K562 (cell line): ENCODE data around the gene PXK. TPM values are rescaled to one million over a fixed set of nuclear protein-coding genes. Genes with fewer than 3 reads are reported as not detected.

Experiments used
- ATAC-seq: fragments of 200-7000 bp; cut with Tn5 transposase; 3 replicates; pipeline ENCODE4 v1.9.1; 2020; ENCODE audit warnings: moderate library complexity
- BruUV-seq: library from RNA; stranded (reverse); fragments of 400-500 nt; replicated peaks from 2 replicates; lab custom pipeline; 2021; lab: Mats Ljungman, UMichigan
- CTCF ChIA-PET: fragments of 300-600 bp; formaldehyde crosslinking; extraction: SDS; loops from one replicate; lab custom pipeline; 2021; ENCODE audit warnings: low intra/inter-chr PET ratio; lab: Yijun Ruan, JAX
- POLR2A ChIA-PET: fragments of 300-600, 350-650 bp; sonication (Branson Sonifier 250); formaldehyde crosslinking; extraction: SDS; loops from one replicate; lab custom pipeline; 2021; ENCODE audit warnings: antibody characterized with exemption, inconsistent platforms; lab: Yijun Ruan, JAX
- DNase-seq, 4 experiments: peaks; one replicate each; pipeline versions ENCODE4 v3.0.0 to v3.0.0-alpha.2; 2011 to 2018; ENCODE audit warnings: low spot score in 3 of 4, mixed read lengths in 3 of 4; ENCODE audit errors: extremely low read depth in 1 of 4
- FAIRE-seq: peaks from 2 replicates; lab custom pipeline; 2011; peaks lifted over from hg19 to GRCh38; lab: Jason Lieb, UNC
- H2AFZ ChIP-seq: 2 replicates; pipeline ENCODE4 v1.6.0; 2011; ENCODE audit warnings: low read depth, low read length, control low read depth, inconsistent platforms
- H3K27ac ChIP-seq: fragments of 200-600 bp; 3 replicates; pipeline ENCODE4 v1.8.0; 2011; ENCODE audit warnings: low read depth, mild to moderate bottlenecking, control low read depth, inconsistent platforms, low read length, moderate library complexity, mixed read lengths; ENCODE audit errors: extremely low read depth
- H3K27me3 ChIP-seq, 2 experiments: fragments of 300-600 bp in 1 of 2; 2 replicates in 1 of 2; 3 replicates in 1 of 2; pipeline versions ENCODE4 v1.6.0 to v1.8.0; 2011; ENCODE audit warnings: inconsistent platforms in 2 of 2, low read length in 2 of 2, mild to moderate bottlenecking in 1 of 2, mixed read lengths in 1 of 2, moderate library complexity in 1 of 2; ENCODE audit not compliant: control insufficient read depth in 2 of 2, insufficient read depth in 2 of 2
- H3K36me3 ChIP-seq: fragments of 300-600 bp; 3 replicates; pipeline ENCODE4 v1.8.0; 2011; ENCODE audit warnings: mild to moderate bottlenecking, low read length, inconsistent platforms; ENCODE audit not compliant: control insufficient read depth, insufficient read depth
- H3K4me1 ChIP-seq, 2 experiments: fragments of 200-600 bp in 1 of 2; replicated peaks in 1 of 2; 2 replicates in 1 of 2; 3 replicates in 1 of 2; pipeline versions ENCODE4 v1.5.1 to v1.8.0; 2011; ENCODE audit warnings: inconsistent platforms in 2 of 2, low read length in 2 of 2, mild to moderate bottlenecking in 1 of 2, mixed read lengths in 1 of 2, moderate library complexity in 1 of 2; ENCODE audit not compliant: control insufficient read depth in 2 of 2, insufficient read depth in 2 of 2
- H3K4me2 ChIP-seq: 2 replicates; pipeline ENCODE4 v1.6.1; 2011; ENCODE audit warnings: low read length, control low read depth, inconsistent platforms, mixed read lengths; ENCODE audit not compliant: insufficient read depth
- H3K4me3 ChIP-seq: fragments of 200-600 bp; sonication (generic), shearing (Covaris generic); 2 replicates; pipeline ENCODE4 v1.5.1; 2016; ENCODE audit warnings: control low read depth, inconsistent platforms
- H3K79me2 ChIP-seq: fragments of 200-600 bp; 3 replicates; pipeline ENCODE4 v1.8.0; 2011; ENCODE audit warnings: low read length, inconsistent platforms; ENCODE audit not compliant: control insufficient read depth, insufficient read depth
- H3K9ac ChIP-seq, 2 experiments: 2 replicates each; pipeline versions ENCODE4 v1.6.0 to v1.6.1; 2011; ENCODE audit warnings: low read depth in 2 of 2, low read length in 2 of 2, control low read depth in 1 of 2, inconsistent platforms in 1 of 2, mild to moderate bottlenecking in 1 of 2, mixed read lengths in 1 of 2; ENCODE audit not compliant: insufficient read depth in 1 of 2
- H3K9me1 ChIP-seq: one replicate; pipeline ENCODE4 v1.6.0; 2011; ENCODE audit warnings: inconsistent platforms, mild to moderate bottlenecking, low read length, moderate library complexity; ENCODE audit not compliant: control insufficient read depth, insufficient read depth
- H3K9me3 ChIP-seq: replicated peaks from 2 replicates; pipeline ENCODE4 v1.5.1; 2011; ENCODE audit warnings: low read depth, low read length, inconsistent platforms; ENCODE audit not compliant: control insufficient read depth, insufficient read depth
- H4K20me1 ChIP-seq: replicated peaks from 2 replicates; pipeline ENCODE4 v1.6.1; 2011; ENCODE audit warnings: low read length, inconsistent platforms, mixed read lengths; ENCODE audit not compliant: control insufficient read depth, insufficient read depth
- CUX1 ChIP-seq: fragments of 200-800 bp; sonication (Bioruptor generic); IDR thresholded peaks from 2 replicates; pipeline ENCODE4 v1.6.1; 2016; ENCODE audit warnings: missing genetic modification characterization, missing compliant biosample characterization
- EZH2 ChIP-seq: IDR thresholded peaks from 2 replicates; pipeline ENCODE4 v1.6.1; 2012; ENCODE audit warnings: low read depth, mild to moderate bottlenecking, inconsistent platforms, low read length, borderline replicate concordance
- ILK ChIP-seq: fragments of 450-650 bp; IDR thresholded peaks from 2 replicates; pipeline ENCODE4 v1.6.1; 2016; ENCODE audit warnings: missing genetic modification characterization, low read depth, mild to moderate bottlenecking, missing compliant biosample characterization, moderate library complexity, borderline replicate concordance
- JUNB ChIP-seq: fragments of 450-650 bp; formaldehyde crosslinking; conservative IDR thresholded peaks from 2 replicates; pipeline ENCODE4 v1.4.0; 2020; ENCODE audit warnings: mild to moderate bottlenecking
- NCOA4 ChIP-seq: fragments of 450-650 bp; IDR thresholded peaks from 2 replicates; pipeline ENCODE4 v1.6.1; 2018; ENCODE audit warnings: mild to moderate bottlenecking; ENCODE audit not compliant: partially characterized antibody
- NCOR1 ChIP-seq: fragments of 450-650 bp; IDR thresholded peaks from 2 replicates; pipeline ENCODE4 v1.6.1; 2016; ENCODE audit warnings: mild to moderate bottlenecking, moderate library complexity
- RFX7 ChIP-seq: fragments of 250-450 bp; sonication (Bioruptor Pico); IDR thresholded peaks from 2 replicates; pipeline ENCODE4 v1.5.1; 2021; ENCODE audit warnings: mild to moderate bottlenecking
- SUPT5H ChIP-seq: fragments of 450-650 bp; IDR thresholded peaks from 2 replicates; pipeline ENCODE4 v1.6.1; 2016
- TAL1 ChIP-seq: fragments of 450-650 bp; IDR thresholded peaks from 2 replicates; pipeline ENCODE4 v1.6.1; 2016; ENCODE audit warnings: mild to moderate bottlenecking
- TFAM ChIP-seq: fragments of 250-450 bp; sonication (Bioruptor Pico); conservative IDR thresholded peaks from 2 replicates; pipeline ENCODE4 v1.5.0; 2021; ENCODE audit warnings: mild to moderate bottlenecking, moderate library complexity
- TOE1 ChIP-seq, 2 experiments: fragments of 450-650 bp in 1 of 2; sonication (generic) in 1 of 2; formaldehyde crosslinking in 1 of 2; IDR thresholded peaks; 2 replicates each; pipeline versions ENCODE4 v1.7.1 to v1.8.0; 2016 to 2022; ENCODE audit warnings: borderline replicate concordance in 2 of 2, mild to moderate bottlenecking in 2 of 2, antibody characterized with exemption in 1 of 2, inconsistent platforms in 1 of 2, low read depth in 1 of 2, missing genetic modification reagents in 1 of 2, moderate library complexity in 1 of 2
- XRCC5 ChIP-seq: fragments of 200-400 bp; formaldehyde crosslinking; IDR thresholded peaks from 2 replicates; pipeline ENCODE4 v1.6.1; 2017; ENCODE audit warnings: low read depth, mild to moderate bottlenecking, low read length
- WGBS: fragments of 100-300 bp; shearing (Covaris generic); methylation state at CpG from one replicate; pipeline ENCODE4 v1.1.6; 2016; ENCODE audit warnings: low coverage, mixed read lengths; ENCODE audit not compliant: insufficient coverage; ENCODE audit errors: missing lambda C conversion rate; 5-methylcytosine and 5-hydroxymethylcytosine counted together
- in situ Hi-C: fragments of 300-500 bp; cut with MboI; formaldehyde crosslinking; loops from 4 replicates; pipeline ENCODE4 v1.15.0; 2018; ENCODE audit warnings: inconsistent platforms, mixed read lengths
- intact Hi-C: fragments of 100-400 bp; cut with micrococcal nuclease; formaldehyde crosslinking; loops from 2 replicates; pipeline ENCODE4 v1.14.2; 2022
- polyA plus RNA-seq, 8 experiments: library from polyadenylated mRNA; depleted of rRNA in 4 of 8; stranded (reverse) in 5 of 8; unstranded in 3 of 8; fragments of >200 nt; fragmentation: Nextera tagmentation in 2 of 8; fragmentation: Illumina TruSeq in 1 of 8; extraction: Ambion mirVana in 2 of 8; extraction: Trizol in 1 of 8; gene quantifications; 2 replicates each; pipeline versions ENCODE4 v1.2.1 to v1.2.3, GENCODE V29; 2011 to 2014; ENCODE audit warnings: inconsistent platforms in 1 of 8, missing spikeins in 1 of 8
- total RNA-seq, 7 experiments: library from RNA; depleted of rRNA in 6 of 7; stranded (reverse); fragments of >200 nt in 6 of 7; fragmentation: Illumina TruSeq in 2 of 7; extraction: Trizol in 2 of 7; gene quantifications; 2 replicates each; pipeline versions ENCODE4 v1.2.1 to v1.2.3, GENCODE V29; 2011 to 2021; ENCODE audit warnings: low replicate concordance in 1 of 7
- TF ChIP-seq, protein P1 (sequence below): fragments of 250-450 bp; sonication (Bioruptor Pico); IDR thresholded peaks from 2 replicates; pipeline ENCODE4 v1.4.0; 2020; ENCODE audit warnings: borderline replicate concordance

PXK gene
- total and polyA plus RNA-seq, 9 of the 15 experiments (the other 6 are each of a cell fraction or from before 2014, with no cell fraction given): 3.3 to 19.9 (median 11.3) TPM

GRCh38 chr3:58377168-58377567 lies 44.5 kb downstream of the PXK start:
- ChIA-PET CTCF (no interaction called here), POLR2A (interaction anchor here (1.0 kb wide), 1 partner anchor 15 kb away, joined by 3 read pairs; no protein-coding TSS in a partner anchor)
- Histone ChIP-seq H3K79me2 (no peaks in the 10 kb centered on the region), H2AFZ (no peak overlapping the region), H3K9me1 (no peaks in the 10 kb centered on the region), H3K9ac (no peak overlapping the region), H3K9me3 (no peaks in the 10 kb centered on the region), H3K27me3 (no peaks in the 10 kb centered on the region), H3K36me3 (no peaks in the 10 kb centered on the region)
- in situ Hi-C loops: no loop called here
- BruUV-seq: no TSS peak
- no peak for DNase-seq
- TF ChIP-seq EZH2: no peak
- no peak for TF ChIP-seq TAL1
- no peak for TF ChIP-seq RFX7 (CRISPR knock-in tag)
- TF ChIP-seq SUPT5H: no peak
- TF ChIP-seq ILK: no peak
- no peak for TF ChIP-seq JUNB
- TF ChIP-seq TFAM (CRISPR knock-in tag): no peak
- TF ChIP-seq NCOR1: no peak
- TF ChIP-seq NCOA4: no peak
- TF ChIP-seq, protein P1, sequence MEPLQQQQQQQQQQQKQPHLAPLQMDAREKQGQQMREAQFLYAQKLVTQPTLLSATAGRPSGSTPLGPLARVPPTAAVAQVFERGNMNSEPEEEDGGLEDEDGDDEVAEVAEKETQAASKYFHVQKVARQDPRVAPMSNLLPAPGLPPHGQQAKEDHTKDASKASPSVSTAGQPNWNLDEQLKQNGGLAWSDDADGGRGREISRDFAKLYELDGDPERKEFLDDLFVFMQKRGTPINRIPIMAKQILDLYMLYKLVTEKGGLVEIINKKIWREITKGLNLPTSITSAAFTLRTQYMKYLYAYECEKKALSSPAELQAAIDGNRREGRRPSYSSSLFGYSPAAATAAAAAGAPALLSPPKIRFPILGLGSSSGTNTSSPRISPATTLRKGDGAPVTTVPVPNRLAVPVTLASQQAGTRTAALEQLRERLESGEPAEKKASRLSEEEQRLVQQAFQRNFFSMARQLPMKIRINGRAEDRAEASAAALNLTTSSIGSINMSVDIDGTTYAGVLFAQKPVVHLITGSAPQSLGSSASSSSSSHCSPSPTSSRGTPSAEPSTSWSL (CRISPR knock-in tag): no peak
- no peak for TF ChIP-seq XRCC5
- TF ChIP-seq CUX1 (CRISPR knock-in tag): no peak
- TF ChIP-seq TOE1 (IDR thresholded peaks at IDR 0.05; ENCODE audit: borderline replicate concordance): no peak
- no peak for TF ChIP-seq TOE1 (CRISPR knock-in tag; IDR thresholded peaks at IDR 0.05; ENCODE audit: borderline replicate concordance, low read depth)
- TF ChIP-seq, all 486 proteins: peak for 0
- no peaks in the 10 kb centered on the region; a peak in 1 of 5 replicates for H3K4me1 ChIP-seq
- intact Hi-C loops: no loop called here
- no peaks in the 10 kb centered on the region for H4K20me1 ChIP-seq
- no peak for FAIRE-seq
- H3K4me3 ChIP-seq: no peak overlapping the region
- no peak overlapping the region for H3K27ac ChIP-seq
- 77% methylated on average over 5 of the region's 5 CpGs for WGBS
- no peak for ATAC-seq
- H3K4me2 ChIP-seq: no peak overlapping the region
